HG03378 (cell line): ENCODE data around the gene SH3RF2.

Source experiments
- ATAC-seq: cut with Tn5 transposase; IDR thresholded peaks from one replicate; pipeline ENCODE4 v1.9.1; 2021; ENCODE audit warnings: mild to moderate bottlenecking, moderate library complexity; ENCODE audit not compliant: unreplicated experiment

SH3RF2 gene

GRCh38 chr5:146034605-146035004, 98.2 kb downstream of the SH3RF2 start:
- no peak for ATAC-seq

GRCh38 chr5:146039420-146039819, 103.0 kb downstream of the SH3RF2 start:
- ATAC-seq, result no peak

- no peak for ATAC-seq
Measured at GRCh38 chr5:146040527-146040926, 104.1 kb downstream of the SH3RF2 start.

GRCh38 chr5:146041180-146041789, 104.9 kb downstream of the SH3RF2 start:
- peak; percentile 76 for ATAC-seq

- no peak for ATAC-seq
Measured at GRCh38 chr5:146042628-146043279, 106.4 kb downstream of the SH3RF2 start.

- no peak for ATAC-seq
Measured at GRCh38 chr5:146043722-146044121, 107.3 kb downstream of the SH3RF2 start.

- no peak for ATAC-seq
Measured at GRCh38 chr5:146047396-146047795, 111.0 kb downstream of the SH3RF2 start.

GRCh38 chr5:146048994-146049703, 112.8 kb downstream of the SH3RF2 start:
- no peak for ATAC-seq

- no peak for ATAC-seq
Measured at GRCh38 chr5:146049704-146050026, 113.3 kb downstream of the SH3RF2 start.

- ATAC-seq, result no peak
Measured at GRCh38 chr5:146050086-146050485, 113.7 kb downstream of the SH3RF2 start.

GRCh38 chr5:146051678-146052077, 115.3 kb downstream of the SH3RF2 start:
- ATAC-seq, result no peak

- no peak for ATAC-seq
Measured at GRCh38 chr5:146052780-146053179, 116.4 kb downstream of the SH3RF2 start.

GRCh38 chr5:146055432-146055831, 119.1 kb downstream of the SH3RF2 start:
- no peak for ATAC-seq

GRCh38 chr5:146059460-146060220, 123.3 kb downstream of the SH3RF2 start:
- no peak for ATAC-seq

- no peak for ATAC-seq
Measured at GRCh38 chr5:146060221-146060585, 123.8 kb downstream of the SH3RF2 start.

- no peak for ATAC-seq
Measured at GRCh38 chr5:146066968-146067367, 130.6 kb downstream of the SH3RF2 start.

GRCh38 chr5:146068206-146068605, 131.8 kb downstream of the SH3RF2 start:
- ATAC-seq, result no peak

- peak; percentile 66 for ATAC-seq
Measured at GRCh38 chr5:146068977-146069779, 132.8 kb downstream of the SH3RF2 start.

GRCh38 chr5:146069780-146070099, 133.4 kb downstream of the SH3RF2 start:
- peak; percentile 24 for ATAC-seq

- ATAC-seq, result no peak
Measured at GRCh38 chr5:146070746-146071145, 134.4 kb downstream of the SH3RF2 start.

- no peak for ATAC-seq
Measured at GRCh38 chr5:146071171-146071570, 134.8 kb downstream of the SH3RF2 start.
